GM18868 (cell line): ENCODE results near the gene HIPK1.
"Not testable (repeated sequence)": the region's sequence is repeated elsewhere in the genome, so short reads cannot be mapped to it uniquely, and the experiment has no call there.

Experiments
- ATAC-seq: cut with Tn5 transposase; IDR thresholded peaks from one replicate; pipeline ENCODE4 v1.9.1; 2021; ENCODE audit warnings: mild to moderate bottlenecking, moderate library complexity; ENCODE audit not compliant: unreplicated experiment

The HIPK1 gene

DNA sequence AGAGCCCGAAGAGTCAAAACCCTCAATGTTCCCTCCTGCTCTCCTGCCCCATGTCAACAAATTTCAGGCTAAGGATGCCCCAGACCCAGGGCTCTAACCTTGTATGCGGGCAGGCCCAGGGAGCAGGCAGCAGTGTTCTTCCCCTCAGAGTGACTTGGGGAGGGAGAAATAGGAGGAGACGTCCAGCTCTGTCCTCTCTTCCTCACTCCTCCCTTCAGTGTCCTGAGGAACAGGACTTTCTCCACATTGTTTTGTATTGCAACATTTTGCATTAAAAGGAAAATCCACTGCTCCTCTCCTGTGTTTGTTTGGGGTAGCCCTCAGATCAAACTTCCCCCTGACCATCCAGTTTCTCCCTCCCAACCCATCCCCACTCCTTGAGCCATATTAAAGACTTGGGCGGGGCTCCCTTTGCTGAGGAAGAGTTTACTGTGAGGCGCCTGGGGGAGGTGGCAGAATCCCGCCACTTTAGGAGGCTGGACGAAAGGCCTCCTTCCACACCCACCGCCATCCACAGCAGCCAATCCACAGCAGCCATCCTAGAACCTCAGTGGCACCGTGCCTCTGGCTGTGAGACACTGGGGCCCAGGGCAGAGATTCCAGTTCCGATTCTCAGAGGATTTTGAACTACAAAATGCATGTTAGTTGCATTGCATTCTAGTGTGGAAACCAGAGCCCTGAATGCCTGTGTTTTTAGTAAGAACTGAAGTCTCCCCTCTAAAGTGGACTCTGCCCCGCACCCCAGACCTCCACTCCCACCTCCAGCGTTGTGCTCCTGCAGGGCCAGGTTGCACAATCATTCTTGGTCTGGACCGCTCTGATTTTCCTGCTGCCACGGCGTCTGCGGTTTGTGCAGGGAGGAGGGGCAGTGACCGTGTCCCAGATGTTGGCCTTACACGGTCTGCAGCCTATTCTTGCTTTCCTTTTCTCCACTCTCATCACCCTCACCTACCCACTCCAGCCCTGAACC lies 53.1 kb downstream of the HIPK1 start:
- ATAC-seq: no peak

DNA sequence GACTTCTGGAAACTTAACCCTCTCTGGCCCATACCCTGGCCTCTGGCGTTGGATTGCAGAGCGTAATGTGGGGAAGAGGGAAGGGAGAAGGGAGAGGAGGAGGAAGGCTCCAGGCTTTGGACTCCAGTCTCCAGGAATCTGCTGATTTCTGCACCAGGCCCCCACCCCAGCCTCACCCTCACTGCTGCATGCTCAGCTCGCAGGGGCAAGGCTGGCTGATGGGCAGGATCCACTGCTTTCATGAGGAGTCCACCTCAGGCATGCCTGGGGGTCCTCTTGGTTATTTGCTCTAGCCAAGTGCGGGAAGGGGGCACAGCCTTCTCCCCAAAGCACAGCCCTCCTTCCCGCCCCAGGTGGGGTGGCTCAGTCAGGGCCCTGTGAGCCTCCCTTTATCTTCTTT lies 53.8 kb downstream of the HIPK1 start:
- ATAC-seq: no peak

DNA sequence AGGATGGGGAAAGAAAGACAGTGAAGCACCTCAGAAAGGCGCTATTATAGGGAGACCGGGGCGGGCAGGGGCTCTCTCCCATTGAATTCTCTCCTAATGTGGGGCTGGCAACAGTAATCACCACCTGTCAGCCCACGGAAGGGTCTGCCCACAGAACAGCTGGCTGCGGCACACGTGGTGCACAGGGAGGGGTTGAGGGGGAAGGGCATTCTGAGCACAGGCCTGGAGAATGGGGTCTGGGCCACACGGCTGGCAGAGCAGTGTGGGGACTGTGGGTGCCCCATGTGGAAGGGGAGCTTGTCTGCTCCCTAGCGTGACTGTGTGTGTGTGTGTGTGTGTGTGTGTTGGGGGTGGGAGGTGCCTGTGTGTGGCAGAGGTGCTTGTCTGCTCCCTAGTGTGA lies 54.3 kb downstream of the HIPK1 start:
- ATAC-seq: no peak

DNA sequence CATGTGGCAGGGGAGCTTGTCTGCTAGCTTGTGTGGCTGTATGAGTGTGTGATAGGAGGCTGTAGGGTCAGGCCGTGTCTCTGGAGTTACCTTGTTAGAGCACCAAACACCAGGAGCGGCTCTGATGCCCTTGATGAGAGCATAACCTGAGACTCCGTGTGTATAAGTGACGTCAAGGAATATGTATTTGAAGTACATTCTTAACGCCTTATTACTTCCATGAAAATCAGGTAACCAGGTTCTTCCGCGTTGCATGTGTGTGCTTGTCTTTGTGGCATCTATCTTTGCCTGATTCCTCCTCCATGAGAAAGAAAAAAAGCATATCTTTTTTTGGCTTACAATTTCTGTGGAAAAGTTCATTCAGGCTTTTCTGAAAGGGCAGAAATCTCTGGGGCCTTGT lies 54.7 kb downstream of the HIPK1 start:
- ATAC-seq: no peak

GRCh38 chr1:113984710-113985109 lies 55.6 kb downstream of the HIPK1 start:
- no peak for ATAC-seq

DNA sequence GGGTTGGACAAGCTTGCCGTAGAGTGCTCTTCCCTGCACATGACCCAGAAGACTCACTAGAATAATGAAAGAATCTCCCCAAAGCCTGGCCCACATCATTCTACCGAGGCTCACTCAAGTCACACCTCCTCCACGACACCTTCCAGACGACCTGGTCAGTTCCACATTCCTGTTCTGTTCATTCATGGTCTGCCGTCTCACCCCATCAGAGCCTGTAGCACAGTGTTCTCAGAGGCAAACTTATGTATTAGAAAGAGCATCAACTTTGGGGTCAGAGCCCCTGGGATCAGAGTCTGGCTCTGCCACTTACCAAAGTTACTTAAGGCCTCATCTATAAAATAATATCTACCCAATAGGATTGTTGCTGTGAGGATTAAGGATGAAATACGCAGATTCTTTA lies 57.7 kb downstream of the HIPK1 start:
- ATAC-seq: no peak

DNA sequence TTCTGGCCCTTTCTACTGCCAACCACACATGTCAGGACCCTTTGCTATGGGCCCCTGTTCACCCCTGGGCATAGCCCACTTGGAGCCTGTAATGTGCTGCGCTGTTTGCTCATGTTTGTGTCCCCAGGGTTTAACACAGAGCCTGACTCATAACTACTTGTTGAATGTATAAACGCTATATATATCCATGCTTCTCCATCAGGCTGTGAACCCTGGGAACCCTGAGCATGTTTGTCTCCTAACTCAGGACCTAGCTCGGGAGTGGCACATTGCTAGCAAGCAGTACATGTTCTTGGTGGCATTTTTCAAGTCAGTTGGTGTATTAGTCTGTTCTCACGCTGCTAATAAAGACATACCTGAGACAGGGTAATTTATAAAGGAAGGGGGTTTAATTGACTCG lies 58.1 kb downstream of the HIPK1 start:
- ATAC-seq: no peak

GRCh38 chr1:113990530-113990929 lies 61.4 kb downstream of the HIPK1 start:
- ATAC-seq: no peak

DNA sequence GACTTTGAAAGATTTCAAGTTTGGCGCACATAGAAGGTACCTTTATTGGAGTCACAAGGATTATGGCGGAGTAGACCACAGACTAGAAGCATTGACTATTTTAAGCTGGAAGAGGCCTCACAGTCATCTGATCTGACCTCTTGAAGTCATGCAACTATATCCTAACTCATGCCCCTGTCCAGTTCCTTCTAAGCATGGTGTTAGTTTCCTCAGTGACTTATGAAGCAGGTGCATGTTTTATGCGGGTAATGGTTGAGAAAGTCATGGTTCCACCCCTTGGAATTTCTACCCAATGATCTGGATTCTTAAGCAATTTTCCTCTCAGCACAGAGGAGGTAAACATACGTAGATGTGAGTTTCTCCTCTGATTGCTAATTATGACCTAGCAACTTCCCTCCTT lies 61.8 kb downstream of the HIPK1 start:
- ATAC-seq: no peak

DNA sequence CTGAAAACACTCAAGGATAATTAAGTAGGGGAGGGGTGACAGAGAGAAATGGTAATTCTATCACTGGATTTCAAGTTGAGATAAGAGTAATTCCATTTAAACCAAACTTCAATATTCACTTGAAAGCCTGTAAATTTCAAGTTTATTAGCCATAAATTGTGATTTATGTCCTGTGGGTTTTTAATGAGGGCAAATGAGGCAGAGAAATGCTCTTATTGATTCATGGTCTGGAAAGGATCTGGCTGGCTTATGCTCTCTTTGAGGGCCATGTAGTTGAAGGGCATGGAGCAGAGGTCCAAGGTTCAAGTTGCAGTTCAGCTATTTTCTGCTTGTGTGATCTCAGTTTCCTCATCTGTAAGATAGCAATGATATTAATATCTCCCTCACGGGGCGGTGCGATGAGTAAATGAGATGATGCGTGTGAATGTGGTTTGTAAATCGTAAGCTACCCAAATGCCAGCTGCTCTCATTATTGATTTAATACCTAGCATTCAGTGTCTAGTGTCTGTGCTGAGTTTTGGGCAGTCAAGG lies 62.4 kb downstream of the HIPK1 start:
- ATAC-seq: no peak

- ATAC-seq: no peak
These were observed 63.9 kb downstream of the HIPK1 start for GRCh38 chr1:113993072-113993471.

DNA sequence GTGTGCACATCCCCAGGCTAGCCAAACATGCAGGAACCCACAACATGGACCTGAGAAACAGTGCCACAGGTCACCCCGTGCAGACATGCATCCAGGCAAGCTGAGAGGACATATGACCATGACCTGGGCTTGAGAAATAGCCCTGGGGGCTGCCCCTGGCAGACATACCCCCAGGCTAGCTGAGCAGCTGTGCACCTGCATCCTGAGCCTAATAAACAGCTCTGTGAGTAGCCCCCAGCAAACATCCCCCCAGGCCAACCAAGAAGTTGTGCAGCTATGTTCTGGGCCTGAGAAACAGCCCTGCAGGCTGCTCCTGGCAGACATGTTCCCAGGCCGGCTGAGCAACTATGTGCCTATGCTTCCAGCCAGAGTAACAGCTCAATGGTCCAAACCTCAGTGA lies 64.6 kb downstream of the HIPK1 start:
- ATAC-seq: no peak

DNA sequence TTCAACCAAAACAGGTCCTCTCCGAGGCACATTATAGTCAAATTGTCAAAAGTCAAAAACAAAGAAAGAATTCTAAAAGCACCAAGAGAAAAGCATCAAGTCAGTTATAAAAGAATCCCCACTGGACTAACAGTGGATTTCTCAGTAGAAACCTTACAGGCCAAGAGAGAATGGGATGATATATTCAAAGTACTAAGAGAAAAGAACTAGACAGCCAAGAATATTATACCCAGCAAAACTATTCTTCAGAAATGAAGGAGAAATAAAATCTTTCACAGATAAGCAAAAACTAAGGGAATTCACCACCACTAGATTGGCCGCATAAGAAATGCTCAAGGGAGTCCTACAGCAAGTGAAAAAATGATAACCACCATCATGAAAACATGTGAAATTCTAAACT lies 66.3 kb downstream of the HIPK1 start:
- ATAC-seq: no peak

DNA sequence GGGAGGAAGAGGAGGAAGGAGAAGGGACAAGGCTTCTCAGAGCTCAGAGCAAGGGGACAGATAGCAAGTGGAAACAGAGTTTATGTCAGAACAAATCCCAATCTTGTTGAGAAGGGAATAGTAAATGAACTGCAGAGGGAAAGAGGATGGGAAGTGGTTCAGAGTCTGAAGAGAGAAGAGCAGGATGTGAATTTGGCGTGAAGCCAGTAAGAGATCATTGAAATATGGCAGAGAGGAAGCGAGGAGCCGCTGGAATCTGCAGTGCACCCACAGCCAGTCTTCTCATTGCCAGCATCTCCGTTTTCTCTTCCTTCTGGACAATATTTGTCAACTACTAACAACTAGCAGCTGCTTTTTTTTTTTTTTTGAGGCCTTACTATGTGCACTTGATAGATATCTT lies 69.2 kb downstream of the HIPK1 start:
- no peak for ATAC-seq

- no peak for ATAC-seq
These were observed 70.1 kb downstream of the HIPK1 start for GRCh38 chr1:113999233-113999632.

- ATAC-seq: no peak
These were observed 70.7 kb downstream of the HIPK1 start for GRCh38 chr1:113999799-114000198.

DNA sequence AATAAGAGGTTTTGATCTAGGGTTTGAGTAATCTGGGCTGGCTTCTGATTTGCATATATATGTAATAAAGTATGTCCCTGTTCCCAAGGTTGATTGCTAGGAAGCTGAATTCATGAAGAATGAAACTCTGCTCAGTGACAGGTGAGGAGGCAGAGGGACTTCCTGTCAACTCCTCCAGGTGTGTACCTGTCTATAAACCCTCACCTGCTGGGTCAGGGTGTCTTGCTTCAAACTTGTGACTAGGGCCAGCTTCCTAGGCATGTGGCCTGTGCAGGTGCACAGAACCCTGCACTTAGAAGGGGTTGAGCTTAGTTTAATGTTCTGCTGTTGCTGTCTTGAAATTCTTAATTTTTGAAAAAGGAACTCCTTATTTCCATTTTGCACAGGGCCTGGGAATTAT lies 71.3 kb downstream of the HIPK1 start:
- no peak for ATAC-seq

DNA sequence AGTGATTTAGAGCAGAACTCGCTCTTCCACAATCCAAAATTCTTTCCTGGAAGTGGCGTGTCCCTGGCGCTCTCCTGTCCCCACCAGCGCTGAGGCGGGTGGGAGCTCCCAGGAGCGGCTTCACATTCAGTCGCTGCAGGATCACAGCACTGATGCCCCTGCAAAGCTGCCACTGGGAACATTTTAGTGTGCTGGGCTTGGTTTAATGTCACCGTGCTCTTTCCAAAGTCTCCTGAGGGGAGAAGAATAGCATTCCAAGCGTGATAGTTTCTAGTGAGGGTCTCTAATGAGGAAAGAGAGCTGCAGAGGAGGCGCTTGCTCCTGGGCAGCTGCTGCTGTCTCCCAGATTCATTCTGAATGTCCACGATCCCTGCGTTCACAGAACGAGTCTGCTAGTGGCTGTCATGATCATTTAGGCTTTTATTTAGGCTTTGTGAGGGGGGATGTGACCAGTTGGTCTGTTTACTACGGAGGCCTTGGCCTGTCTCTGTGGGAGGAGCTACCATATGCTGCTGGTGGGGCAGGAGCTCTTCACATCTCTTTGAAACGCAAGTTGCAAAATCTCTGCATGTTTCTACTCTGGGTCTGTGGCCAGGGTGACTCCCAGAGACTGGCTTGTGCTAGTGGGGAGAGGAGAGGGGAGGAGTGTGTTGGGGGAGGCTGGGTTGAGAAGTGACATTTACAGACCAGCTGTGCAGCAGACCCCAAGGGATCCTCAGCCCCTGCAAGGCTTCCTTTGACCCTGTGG lies 73.5 kb downstream of the HIPK1 start:
- ATAC-seq: no peak

- ATAC-seq: no peak
These were observed 74.3 kb downstream of the HIPK1 start for GRCh38 chr1:114003431-114003830.

DNA sequence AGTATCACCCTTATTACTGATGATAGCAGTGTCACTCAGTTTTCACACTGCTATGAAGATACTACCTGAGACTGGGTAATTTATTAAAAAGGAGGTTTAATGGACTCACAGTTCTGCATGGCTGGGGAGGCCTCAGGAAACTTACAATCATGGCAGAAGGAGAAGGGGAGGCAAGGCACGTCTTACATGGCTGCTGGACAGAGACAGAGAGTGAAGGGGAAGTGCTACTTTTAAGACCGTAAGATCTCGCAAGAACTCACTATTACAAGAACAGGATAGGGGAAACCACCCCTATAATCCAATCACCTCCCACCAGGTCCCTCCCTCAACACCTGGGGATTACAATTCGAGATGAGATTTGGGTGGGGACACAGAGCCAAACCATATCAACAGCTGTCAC lies 77.7 kb downstream of the HIPK1 start:
- not testable (repeated sequence) for ATAC-seq

- ATAC-seq: no peak
These were observed 79.4 kb downstream of the HIPK1 start for GRCh38 chr1:114008480-114008941.

- no peak for ATAC-seq
These were observed 79.9 kb downstream of the HIPK1 start for GRCh38 chr1:114008993-114009392.
